DLD1 (cell line): Measurements from ENCODE around the gene PKP2.
"Not testable (repeated sequence)": the region's sequence is repeated elsewhere in the genome, so short reads cannot be mapped to it uniquely, and the experiment has no call there.

Source experiments
- in situ Hi-C: cut with HindIII; loops from 2 replicates; pipeline ENCODE4 v1.10.0; 2017; ENCODE audit warnings: low sequenced_read_pairs

The PKP2 gene

DNA sequence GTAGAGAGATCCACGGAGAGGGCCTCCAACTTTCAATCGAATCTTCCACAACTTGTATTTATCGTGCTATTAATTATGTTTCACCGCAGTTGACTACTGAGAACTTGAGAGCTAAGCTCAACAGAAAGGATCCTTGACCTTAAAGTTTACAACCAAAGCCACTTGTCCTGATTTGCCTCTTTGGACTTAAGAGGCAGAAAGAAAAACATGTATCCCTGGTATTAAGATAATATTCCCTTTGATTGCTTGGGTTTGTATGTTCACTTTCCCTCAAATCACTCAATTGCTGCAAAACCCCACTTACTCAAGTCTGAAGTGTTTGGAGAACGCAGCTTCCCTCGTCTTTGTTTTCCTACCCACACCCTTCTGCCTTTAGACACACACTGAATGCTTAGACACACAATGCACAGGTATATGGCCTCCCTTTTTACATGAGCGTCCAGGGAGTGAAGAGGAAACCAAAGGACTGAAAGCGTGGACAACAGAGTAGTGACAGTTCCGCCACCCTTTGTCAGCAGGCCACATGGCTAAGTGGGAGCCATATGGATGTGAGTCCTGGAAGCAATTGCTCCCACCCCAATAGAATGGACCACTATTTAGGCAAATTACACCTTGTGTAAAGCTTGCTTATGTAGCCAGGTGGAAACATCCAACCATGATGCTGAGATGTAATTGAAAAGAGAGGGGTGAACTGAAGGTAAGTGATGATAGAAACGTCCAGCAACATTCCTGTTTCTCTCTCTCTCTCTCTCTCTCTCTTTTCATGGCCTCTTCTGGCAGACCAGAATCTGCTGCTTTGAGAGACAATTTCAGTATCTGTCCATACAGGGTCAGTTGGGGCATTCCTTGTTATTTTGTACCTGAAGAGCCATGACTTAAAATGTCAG, 1.4 kb upstream of the PKP2 start:
- in situ Hi-C loops: no loop called here

DNA sequence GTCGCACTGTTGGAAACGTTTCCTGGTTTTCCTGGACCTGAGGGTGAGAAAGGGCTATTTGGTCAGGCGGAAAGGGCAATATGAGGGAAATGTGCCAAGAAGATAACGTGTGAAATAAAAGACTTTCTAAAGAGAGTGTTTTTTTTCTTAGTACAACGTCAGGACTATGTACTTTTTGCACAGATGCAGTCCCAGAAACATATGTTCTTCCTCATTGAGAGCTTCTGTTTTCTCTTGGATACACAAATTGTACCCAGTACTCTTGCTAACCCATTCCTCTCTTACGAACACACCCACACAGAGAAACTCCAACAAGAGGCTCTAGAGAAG, 669 bp upstream of the PKP2 start:
- in situ Hi-C loops: no loop called here

DNA sequence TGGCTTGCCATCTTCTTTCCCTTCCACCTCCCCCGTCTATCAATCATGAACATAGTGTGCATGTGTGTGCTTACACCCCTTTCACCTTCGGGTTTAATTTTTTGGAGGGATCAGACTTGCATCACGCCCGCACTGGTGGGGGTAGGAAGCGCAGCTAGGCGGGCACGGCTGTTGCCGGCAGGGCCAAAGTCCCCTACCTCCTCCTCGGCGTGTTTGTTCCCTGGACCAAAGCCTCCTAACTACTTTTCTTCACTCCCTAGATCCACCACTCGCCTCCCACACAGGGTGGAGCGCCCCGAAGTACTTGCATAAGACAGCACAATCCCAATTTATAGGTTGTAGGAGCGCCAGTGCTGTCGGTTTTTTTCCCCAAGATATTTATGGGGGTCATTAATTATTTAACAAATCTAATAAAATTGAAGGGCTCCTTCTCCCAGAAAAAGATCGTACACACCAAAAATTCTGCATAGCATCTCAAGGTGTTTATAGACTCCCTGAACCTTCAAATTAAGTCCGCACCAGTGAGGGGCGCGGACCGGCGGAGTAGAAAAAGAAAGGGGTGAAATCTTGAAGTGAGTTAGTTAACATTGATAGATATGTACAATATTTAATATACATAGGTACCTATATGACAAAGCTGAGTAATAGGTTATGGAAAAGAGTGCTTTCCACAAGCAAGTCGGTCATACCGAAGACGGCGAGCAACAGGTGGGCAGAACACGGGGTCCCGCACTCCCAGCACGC, 717 bp downstream of the PKP2 start:
- in situ Hi-C loops: no loop called here

DNA sequence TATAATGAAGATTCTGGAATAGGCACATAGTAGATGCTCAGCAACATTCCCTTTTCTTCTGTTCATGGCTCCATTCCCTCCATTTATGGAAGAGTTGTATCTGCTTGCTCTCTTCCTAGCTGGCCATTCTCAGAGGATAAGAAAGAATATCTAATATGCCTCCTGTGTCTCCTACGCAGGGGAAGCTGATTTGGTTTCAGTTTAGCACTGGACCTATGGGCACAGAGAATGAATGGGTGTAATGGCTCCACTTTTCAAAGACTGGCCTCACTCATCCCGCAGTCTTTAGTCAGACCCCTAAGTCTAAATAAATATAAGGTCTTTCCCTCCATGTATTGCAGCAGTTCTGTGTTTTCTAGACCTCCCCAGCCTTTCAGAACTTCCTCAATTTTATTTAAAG, 2.0 kb downstream of the PKP2 start:
- in situ Hi-C loops: no loop called here

DNA sequence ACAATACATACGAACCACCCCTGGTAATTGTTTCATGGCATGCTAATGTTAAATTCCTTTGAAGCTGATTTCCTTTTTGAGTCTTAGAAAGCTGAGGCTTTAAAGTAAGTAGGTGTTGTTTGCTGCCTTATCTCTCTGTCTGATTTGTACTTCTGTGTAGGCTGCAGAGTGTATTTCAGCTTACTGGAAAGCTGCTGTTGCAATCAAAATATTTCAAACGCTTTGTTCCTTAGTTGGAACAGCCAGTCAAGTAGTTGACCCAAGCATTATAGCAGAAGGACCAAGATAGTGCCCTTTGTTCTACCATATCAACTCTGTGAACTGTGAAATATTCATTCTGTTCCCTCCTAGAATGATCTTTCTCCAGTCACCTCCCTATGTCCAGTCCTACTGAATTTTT, 3.1 kb downstream of the PKP2 start:
- in situ Hi-C loops: no loop called here

DNA sequence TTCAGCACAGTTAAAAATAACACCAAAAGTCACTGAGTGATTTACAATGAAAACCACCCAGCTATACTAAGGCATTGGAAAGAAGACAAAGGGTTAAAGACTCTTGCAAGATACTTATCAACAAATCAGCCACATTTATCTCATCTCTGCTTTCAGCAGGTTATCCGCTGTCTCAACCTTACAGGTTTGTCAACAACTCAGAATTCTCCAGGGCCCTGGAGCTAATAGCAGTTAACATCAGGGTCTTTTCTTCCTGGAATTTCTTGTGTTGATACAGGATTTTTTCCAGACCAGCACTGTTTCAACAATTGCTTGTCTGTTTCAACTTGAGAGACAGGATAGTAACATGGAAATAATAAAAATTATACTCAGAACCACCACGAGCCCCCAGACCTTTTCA, 3.5 kb downstream of the PKP2 start:
- in situ Hi-C loops: no loop called here

DNA sequence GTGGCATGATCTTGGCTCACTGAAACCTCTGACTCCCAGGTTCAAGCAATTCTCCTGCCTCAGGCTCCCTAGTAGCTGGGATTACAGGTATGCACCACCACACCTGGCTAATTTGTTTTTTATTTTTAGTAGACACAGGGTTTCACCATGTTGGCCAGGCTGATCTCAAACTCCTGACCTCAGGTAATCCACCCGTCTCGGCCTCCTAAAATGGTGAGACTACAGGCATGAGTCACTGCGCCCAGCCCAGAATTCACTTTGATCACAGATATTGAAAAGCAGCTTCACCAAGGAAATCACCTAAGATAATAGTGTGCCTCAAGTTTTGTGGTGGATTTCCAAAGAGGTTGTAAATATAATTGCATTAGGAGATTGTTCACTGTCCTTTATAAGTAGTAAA, 4.2 kb downstream of the PKP2 start:
- in situ Hi-C loops: not testable (repeated sequence)

DNA sequence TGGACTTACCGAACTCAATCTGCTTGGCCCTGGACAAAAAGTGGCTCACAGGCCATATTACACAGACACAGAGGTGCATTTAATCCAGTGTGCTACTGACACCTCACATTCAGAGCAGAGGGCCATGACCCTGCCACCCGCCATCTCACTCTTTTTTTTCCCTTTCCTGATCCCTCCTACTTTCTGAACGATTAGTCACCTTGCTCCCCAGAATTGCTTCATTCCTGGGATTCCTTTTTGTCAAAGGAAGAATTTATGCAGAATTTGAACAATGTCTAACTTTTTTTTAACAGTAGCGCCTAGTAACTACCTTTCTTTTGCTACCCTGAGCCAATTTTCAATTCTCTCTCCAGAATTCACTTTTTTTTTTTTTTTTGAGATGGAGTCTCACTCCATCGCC, 4.6 kb downstream of the PKP2 start:
- in situ Hi-C loops: no loop called here

DNA sequence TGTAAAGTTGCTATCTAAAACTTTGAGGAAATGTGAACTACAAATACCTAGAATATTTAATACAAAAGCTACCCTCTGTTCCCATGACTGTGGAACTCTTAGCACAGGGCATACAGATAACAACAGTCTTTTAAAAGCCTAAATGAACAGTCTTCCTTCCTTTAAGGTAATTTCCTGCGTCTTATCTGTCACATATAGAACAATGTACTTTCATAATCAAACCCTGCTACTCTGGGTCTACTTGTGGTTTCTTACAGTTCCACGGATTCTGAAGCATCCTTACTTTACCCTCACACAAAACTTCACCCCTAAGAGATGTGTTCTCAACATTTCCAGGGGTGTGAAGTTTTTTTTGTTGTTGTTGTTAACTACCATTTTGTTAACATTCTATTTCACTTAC, 5.1 kb downstream of the PKP2 start:
- in situ Hi-C loops: no loop called here

DNA sequence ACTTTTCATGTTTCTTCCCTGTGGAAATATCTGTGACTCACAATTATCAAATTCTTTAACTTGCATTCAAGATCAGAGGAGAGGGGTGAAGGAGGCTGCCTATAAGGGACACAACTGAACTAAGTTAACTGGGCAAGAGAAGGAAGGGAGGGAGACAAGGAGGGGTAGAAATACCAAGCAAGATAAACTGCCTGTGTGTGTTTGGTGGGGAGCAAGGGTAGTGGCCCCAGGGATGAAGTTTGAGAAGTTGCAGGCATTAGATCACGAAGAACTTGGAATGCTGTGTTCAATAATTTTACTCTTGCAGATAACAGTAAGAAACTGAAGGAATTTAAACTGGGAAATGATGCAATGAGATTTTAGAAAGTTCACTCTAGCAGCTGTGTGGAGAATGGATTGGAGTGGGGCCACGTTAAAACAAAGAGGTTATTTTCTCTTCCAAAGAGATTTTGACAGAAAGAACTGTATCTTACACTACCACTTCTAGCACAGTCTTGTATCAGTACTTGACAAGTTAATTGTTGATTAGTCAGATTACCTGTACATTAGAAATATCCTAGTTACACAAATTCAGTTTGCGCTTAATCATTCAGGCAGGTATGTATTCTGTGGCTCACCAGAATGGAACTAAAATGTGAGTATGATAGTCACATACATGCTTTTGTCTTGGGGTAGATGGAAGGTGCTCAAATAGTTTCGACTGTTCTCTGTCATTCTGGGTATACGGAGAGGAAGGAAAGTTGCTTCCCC, 7.4 kb downstream of the PKP2 start:
- in situ Hi-C loops: no loop called here

DNA sequence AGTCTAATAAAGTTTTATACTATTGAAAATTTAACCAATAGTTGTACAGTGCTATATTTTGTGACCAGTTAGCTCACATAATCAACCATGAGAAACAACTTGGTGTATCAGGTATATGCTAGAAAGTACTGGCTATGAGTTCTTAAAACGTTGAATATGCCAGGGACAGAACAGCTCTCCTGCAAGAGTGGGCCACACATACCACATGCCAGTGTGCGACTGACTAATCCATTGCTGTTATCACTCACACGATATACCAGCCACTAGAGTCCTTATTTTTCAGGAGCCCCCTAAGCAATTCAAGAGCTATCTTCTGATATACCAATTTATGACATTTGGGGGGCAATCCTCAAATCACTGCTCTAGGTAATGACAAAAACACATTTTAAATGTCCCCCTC, 9.5 kb downstream of the PKP2 start:
- in situ Hi-C loops: no loop called here

DNA sequence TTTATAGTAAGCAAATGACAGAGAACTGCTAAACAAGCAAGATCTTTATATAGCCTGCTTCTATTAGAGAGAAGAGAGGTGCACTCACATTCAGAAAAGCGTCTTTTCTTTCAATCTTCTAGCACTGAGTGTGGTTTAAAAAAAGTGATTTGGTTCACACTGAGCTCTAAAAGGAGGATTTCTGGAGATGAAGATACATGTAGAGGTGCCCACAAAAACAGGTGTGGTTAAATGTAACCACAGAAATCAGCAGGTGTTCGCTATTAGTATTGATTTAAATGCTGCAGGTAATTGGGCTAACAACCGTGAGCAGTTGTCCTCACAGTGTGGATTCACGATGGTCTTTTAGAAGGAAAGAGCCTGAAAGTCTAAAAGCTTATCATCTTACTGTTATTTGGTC, 10.7 kb downstream of the PKP2 start:
- in situ Hi-C loops: no loop called here

DNA sequence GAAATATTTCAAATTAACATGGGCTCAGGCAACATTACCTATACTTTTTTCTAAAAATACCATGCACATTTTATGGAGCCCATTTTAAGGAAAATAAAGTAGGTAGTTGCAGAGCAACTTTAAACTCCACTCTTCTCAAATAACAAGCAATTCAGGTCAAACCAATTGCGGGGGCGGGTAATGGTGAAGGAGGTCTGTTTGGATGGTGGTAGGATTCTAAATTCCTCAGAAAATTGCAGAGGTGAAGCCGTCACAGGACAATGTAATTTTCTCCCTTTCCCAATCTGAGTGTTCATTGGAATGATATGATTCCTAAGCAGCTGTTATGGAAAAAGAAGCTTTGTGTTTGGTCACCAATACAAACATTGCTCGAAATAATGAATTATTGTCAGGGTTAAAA, 11.6 kb downstream of the PKP2 start:
- in situ Hi-C loops: no loop called here

DNA sequence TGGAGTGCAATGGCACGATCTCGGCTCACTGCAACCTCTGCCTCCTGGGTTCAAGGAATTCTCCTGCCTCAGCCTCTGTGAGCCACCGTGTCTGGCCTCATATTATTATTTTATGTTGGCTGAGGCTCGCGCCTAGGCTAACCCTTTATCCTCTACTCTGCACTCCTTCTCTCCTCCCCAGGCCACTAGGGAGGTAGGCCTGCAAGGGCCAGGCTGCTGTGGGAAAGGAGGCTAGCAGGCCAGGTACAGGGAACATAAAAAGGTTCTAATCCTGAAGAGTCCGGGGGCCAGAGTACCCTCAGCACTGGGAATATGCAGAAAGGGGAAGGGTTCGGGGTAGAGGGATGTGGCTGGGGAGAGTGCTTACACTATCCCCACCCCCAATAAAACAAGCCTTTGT, 14.9 kb downstream of the PKP2 start:
- in situ Hi-C loops: no loop called here

DNA sequence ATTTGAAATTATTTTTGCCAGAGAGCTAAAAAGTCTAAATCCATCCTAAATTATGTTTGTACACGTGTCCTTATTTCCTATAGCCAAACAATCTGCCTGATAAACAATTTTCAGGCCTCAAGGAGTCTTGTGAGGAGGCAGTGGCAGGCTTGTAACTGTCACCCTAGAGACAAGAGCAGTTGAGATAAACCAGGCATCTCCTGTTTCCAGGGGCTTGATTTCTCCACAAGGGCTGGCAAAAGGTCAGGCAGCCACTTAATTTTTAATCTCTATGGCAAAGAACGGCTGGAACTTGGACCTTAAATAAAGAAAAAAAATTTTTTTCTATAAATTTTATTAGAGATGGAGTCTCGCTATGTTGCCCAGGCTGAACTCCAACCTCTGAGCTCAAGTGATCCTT, 15.5 kb downstream of the PKP2 start:
- in situ Hi-C loops: no loop called here

DNA sequence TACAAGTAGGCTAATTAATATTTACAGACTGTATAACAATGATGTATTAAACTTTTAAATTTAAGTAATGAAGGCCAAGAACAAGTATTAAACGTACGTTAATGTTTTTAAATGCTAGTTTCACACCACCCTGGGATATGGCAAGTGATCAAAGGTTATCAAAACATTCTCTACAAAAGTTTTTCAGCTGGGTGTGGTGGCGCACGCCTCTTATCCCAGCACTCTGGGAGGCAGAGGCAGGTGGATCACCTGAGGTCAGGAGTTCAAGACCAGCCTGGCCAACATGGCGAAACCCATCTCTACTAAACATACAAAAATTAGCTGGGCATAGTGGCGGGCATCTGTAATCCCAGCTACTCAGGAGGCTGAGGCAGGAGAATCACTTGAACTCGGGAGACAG, 17.5 kb downstream of the PKP2 start:
- in situ Hi-C loops: not testable (repeated sequence)

DNA sequence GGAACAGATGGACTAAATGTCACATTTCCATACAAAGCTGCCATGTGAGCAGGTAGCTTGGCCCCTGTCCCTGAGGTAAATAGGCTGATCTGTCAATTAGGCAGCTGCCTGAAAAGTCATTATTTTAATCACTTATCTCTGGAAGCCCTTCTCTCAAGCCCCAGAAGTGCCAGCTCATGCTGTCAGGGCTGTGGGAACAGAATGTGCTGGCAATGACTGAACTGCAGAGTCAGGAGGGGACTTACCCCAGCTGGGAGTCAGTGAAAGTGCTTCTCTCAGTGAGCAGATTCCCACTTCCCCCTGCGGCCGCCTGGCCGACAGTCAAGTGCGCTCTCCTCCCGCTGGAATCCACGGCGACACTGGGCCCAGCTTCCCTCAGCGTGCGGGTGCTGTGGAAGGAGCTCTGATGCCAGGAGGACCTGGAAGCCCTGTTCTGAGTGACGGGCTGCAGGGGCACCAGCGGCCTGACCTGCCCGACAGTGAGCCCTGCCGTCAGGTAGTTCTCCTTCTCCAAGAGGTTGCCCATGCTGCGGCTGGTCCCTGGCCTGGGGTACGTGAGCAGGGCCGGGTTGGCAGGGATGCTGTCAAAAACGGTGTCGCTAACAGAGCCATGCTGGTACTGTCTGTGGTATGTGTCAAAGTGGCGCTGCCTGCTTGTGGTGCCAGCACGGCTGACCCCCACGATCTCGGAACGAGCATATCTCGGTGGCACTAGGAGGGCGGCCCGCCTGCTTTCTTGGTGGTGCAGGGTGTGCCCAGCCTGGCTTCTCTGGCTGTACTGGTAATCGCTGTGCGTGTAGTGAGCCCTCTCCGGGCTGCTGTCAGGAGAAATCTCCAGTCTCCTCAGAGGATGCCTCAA, 18.7 kb downstream of the PKP2 start:
- in situ Hi-C loops: no loop called here

DNA sequence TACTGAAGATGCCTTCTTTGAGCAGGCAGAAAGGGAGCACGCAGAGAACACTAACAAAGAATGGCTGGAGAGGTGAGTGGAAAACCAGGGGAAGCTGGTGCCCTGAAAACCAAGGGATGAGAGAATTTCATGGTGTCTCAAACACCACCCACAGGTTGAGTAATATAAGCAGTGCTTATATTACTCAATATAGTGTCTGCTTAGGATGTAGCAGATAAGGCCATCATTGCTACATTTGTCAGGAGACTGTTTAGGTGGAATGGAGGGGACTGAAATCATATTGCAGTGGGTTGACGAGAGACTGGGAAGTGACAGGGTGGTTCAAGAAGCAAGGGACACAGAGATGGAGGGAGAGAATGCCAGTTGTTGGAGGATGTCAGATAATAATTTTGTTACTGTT, 20.6 kb downstream of the PKP2 start:
- in situ Hi-C loops: no loop called here

DNA sequence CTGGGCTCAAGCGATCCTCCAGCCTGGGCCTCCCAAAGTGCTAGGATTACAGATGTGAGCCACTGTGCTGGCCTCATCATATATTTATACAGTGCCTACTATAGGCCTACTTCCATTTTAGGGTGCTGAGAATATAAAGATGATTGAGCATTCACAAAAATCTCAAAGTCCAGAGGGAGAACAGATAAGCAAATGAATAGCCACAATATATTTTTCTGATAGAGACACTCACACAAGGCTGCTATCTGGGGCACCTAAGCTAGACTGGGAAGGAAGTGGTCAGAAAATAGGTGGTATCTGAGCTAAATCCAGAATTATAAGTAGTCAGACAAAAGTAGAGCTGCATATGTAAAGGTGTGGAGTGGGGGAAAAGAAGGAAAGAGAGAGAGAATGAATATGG, 21.6 kb downstream of the PKP2 start:
- in situ Hi-C loops: no loop called here

DNA sequence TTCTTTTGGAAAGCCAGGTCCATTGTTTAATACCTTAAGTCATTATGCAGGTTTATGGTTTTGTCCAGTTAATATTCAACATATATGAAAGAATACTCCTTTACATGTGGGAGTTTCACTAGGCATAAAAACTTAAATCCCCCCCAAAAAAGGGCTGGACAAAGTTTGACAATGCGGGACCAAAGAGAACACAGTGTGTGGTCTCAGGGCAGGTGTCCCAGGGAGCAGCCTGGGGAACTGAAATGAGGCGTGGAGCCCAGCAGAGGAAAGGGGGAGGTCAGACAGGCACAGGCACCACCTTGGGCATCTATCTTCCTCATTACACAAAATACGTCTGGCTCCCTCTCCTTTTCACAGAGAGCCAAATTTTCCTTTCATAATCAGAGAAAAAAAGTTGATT, 22.5 kb downstream of the PKP2 start:
- in situ Hi-C loops: no loop called here

DNA sequence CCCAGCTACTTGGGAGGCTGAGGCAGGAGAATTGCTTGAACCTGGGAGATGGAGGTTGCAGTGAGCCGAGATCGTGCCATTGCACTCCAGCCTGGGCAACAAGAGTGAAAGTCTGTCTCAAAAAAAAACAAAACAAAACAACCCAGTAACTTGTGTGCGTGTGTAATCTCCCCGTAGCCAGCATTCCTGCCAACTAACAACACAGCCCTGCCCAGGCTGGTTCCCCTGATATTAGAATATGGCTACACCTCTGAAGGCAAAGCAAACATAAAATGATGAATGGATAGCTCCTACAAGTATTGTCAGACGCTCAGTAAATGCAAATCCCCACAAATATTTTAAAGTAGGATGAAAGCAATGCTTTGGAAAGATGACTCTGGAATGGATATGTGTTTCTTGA, 24.2 kb downstream of the PKP2 start:
- in situ Hi-C loops: not testable (repeated sequence)
